HEK293 (cell line): ENCODE results near the gene IGSF23.

Source experiments
- GLIS1 ChIP-seq: fragments of 450-650 bp; formaldehyde crosslinking; IDR thresholded peaks from 2 replicates; pipeline ENCODE4 v1.5.1; 2016; ENCODE audit warnings: missing biosample characterization, missing genetic modification characterization
- KLF16 ChIP-seq: fragments of 450-650 bp; formaldehyde crosslinking; IDR thresholded peaks from 2 replicates; pipeline ENCODE4 v1.5.1; 2017; ENCODE audit warnings: missing biosample characterization, missing genetic modification characterization
- MZF1 ChIP-seq: fragments of 450-650 bp; formaldehyde crosslinking; IDR thresholded peaks from 2 replicates; pipeline ENCODE4 v1.5.1; 2017; ENCODE audit warnings: missing biosample characterization, missing genetic modification characterization, borderline replicate concordance
- OSR2 ChIP-seq: fragments of 450-650 bp; formaldehyde crosslinking; IDR thresholded peaks from 2 replicates; pipeline ENCODE4 v1.5.1; 2016; ENCODE audit warnings: missing biosample characterization, missing genetic modification characterization
- PRDM1 ChIP-seq: fragments of 450-650 bp; formaldehyde crosslinking; IDR thresholded peaks from 2 replicates; pipeline ENCODE4; 2016; ENCODE audit warnings: missing biosample characterization, missing genetic modification characterization
- SP2 ChIP-seq: fragments of 450-650 bp; formaldehyde crosslinking; IDR thresholded peaks from 2 replicates; pipeline ENCODE4 v1.5.1; 2016; ENCODE audit warnings: missing biosample characterization, missing genetic modification characterization
- ZBTB17 ChIP-seq: fragments of 450-650 bp; formaldehyde crosslinking; IDR thresholded peaks from 2 replicates; pipeline ENCODE4 v1.5.1; 2016; ENCODE audit warnings: missing biosample characterization, missing genetic modification characterization
- ZBTB49 ChIP-seq: fragments of 450-650 bp; formaldehyde crosslinking; IDR thresholded peaks from 2 replicates; pipeline ENCODE4 v1.5.1; 2016; ENCODE audit warnings: missing biosample characterization, missing genetic modification characterization, low read depth
- ZFP69B ChIP-seq: fragments of 450-650 bp; formaldehyde crosslinking; IDR thresholded peaks from 2 replicates; pipeline ENCODE4 v1.5.1; 2016; ENCODE audit warnings: missing biosample characterization, missing genetic modification characterization
- ZNF121 ChIP-seq: fragments of 450-650 bp; formaldehyde crosslinking; IDR thresholded peaks from 2 replicates; pipeline ENCODE4 v1.5.1; 2016; ENCODE audit warnings: missing biosample characterization, missing genetic modification characterization
- ZNF214 ChIP-seq: fragments of 450-650 bp; formaldehyde crosslinking; IDR thresholded peaks from 2 replicates; pipeline ENCODE4 v1.5.1; 2017; ENCODE audit warnings: missing biosample characterization, mild to moderate bottlenecking, missing genetic modification characterization, borderline replicate concordance
- ZNF223 ChIP-seq: fragments of 450-650 bp; formaldehyde crosslinking; IDR thresholded peaks from 2 replicates; pipeline ENCODE4 v1.5.1; 2016; ENCODE audit warnings: missing biosample characterization, missing genetic modification characterization
- ZNF239 ChIP-seq: fragments of 450-650 bp; formaldehyde crosslinking; IDR thresholded peaks from 2 replicates; pipeline ENCODE4 v1.5.1; 2016; ENCODE audit warnings: missing biosample characterization, missing genetic modification characterization
- ZNF530 ChIP-seq: fragments of 450-650 bp; formaldehyde crosslinking; IDR thresholded peaks from 2 replicates; pipeline ENCODE4 v1.5.1; 2016; ENCODE audit warnings: low read depth, missing biosample characterization, missing genetic modification characterization
- ZNF544 ChIP-seq: fragments of 450-650 bp; formaldehyde crosslinking; IDR thresholded peaks from 2 replicates; pipeline ENCODE4 v1.5.0; 2017; ENCODE audit warnings: missing biosample characterization, missing genetic modification characterization
- ZNF623 ChIP-seq: fragments of 450-650 bp; formaldehyde crosslinking; IDR thresholded peaks from 2 replicates; pipeline ENCODE4 v1.5.1; 2016; ENCODE audit warnings: missing biosample characterization, missing genetic modification characterization
- ZNF629 ChIP-seq: fragments of 450-650 bp; formaldehyde crosslinking; IDR thresholded peaks from 2 replicates; pipeline ENCODE4 v1.5.1; 2017; ENCODE audit warnings: missing biosample characterization, missing genetic modification characterization
- ZNF664 ChIP-seq: fragments of 450-650 bp; formaldehyde crosslinking; IDR thresholded peaks from 2 replicates; pipeline ENCODE4 v1.5.1; 2016; ENCODE audit warnings: missing biosample characterization, missing genetic modification characterization
- ZNF677 ChIP-seq: fragments of 450-650 bp; IDR thresholded peaks from 2 replicates; pipeline ENCODE4 v1.5.0; 2018; ENCODE audit warnings: missing biosample characterization, mild to moderate bottlenecking, missing genetic modification characterization, moderate library complexity
- ZNF830 ChIP-seq: fragments of 450-650 bp; IDR thresholded peaks from 2 replicates; pipeline ENCODE4 v1.5.0; 2018; ENCODE audit warnings: missing biosample characterization, missing genetic modification characterization, low read depth, mild to moderate bottlenecking, moderate library complexity
- ZXDB ChIP-seq: fragments of 450-650 bp; formaldehyde crosslinking; IDR thresholded peaks from 2 replicates; pipeline ENCODE4 v1.5.1; 2016; ENCODE audit warnings: missing biosample characterization, missing genetic modification characterization
- TF ChIP-seq, protein P1 (sequence below): fragments of 450-650 bp; formaldehyde crosslinking; IDR thresholded peaks from 2 replicates; pipeline ENCODE4 v1.5.1; 2016; ENCODE audit warnings: missing biosample characterization, missing genetic modification characterization
- TF ChIP-seq, protein P2 (sequence below): fragments of 450-650 bp; formaldehyde crosslinking; IDR thresholded peaks from 2 replicates; pipeline ENCODE4 v1.5.1; 2017; ENCODE audit warnings: missing biosample characterization, missing genetic modification characterization
- TF ChIP-seq, protein P3 (sequence below): fragments of 450-650 bp; formaldehyde crosslinking; IDR thresholded peaks from 2 replicates; pipeline ENCODE4 v1.5.1; 2016; ENCODE audit warnings: missing biosample characterization, missing genetic modification characterization
- TF ChIP-seq, protein P4 (sequence below): fragments of 450-650 bp; formaldehyde crosslinking; IDR thresholded peaks from 2 replicates; pipeline ENCODE4 v1.5.1; 2016; ENCODE audit warnings: missing biosample characterization, missing genetic modification characterization, low read depth

The IGSF23 gene

GRCh38 chr19:44677019-44677811, 63.9 kb downstream of the IGSF23 start (continued):
- TF ChIP-seq ZNF830 (tag by site-specific recombination) (no peak), ZNF121 (tag by site-specific recombination) (no peak), OSR2 (tag by site-specific recombination) (no peak), KLF16 (peak; percentile 36; the same call in 1 of the 2 replicates), SP2 (peak; percentile 44), ZFP69B (tag by site-specific recombination) (peak; percentile 23; the same call in 1 of the 2 replicates), ZNF223 (tag by site-specific recombination) (no peak), PRDM1 (tag by site-specific recombination) (peak; percentile 98), MZF1 (peak; percentile 59), ZNF530 (tag by site-specific recombination) (no peak), ZXDB (tag by site-specific recombination) (peak; percentile 60), ZNF664 (tag by site-specific recombination) (no peak), ZNF214 (tag by site-specific recombination) (no peak), ZNF544 (tag by site-specific recombination) (no peak), ZBTB49 (tag by site-specific recombination) (no peak), ZNF629 (tag by site-specific recombination) (peak; percentile 41; the same call in 1 of the 2 replicates), ZNF623 (tag by site-specific recombination) (0 out of 2 replicates have a peak, but pooled peaks have one; percentile 24), ZBTB17 (tag by site-specific recombination) (peak; percentile 71), ZNF239 (tag by site-specific recombination) (0 out of 2 replicates have a peak, but pooled peaks have one; percentile 4), ZNF677 (tag by site-specific recombination) (no peak), GLIS1 (peak; percentile 52)
- TF ChIP-seq, protein P1, sequence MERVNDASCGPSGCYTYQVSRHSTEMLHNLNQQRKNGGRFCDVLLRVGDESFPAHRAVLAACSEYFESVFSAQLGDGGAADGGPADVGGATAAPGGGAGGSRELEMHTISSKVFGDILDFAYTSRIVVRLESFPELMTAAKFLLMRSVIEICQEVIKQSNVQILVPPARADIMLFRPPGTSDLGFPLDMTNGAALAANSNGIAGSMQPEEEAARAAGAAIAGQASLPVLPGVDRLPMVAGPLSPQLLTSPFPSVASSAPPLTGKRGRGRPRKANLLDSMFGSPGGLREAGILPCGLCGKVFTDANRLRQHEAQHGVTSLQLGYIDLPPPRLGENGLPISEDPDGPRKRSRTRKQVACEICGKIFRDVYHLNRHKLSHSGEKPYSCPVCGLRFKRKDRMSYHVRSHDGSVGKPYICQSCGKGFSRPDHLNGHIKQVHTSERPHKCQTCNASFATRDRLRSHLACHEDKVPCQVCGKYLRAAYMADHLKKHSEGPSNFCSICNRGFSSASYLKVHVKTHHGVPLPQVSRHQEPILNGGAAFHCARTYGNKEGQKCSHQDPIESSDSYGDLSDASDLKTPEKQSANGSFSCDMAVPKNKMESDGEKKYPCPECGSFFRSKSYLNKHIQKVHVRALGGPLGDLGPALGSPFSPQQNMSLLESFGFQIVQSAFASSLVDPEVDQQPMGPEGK (tag by site-specific recombination): no peak
- TF ChIP-seq, protein P2, sequence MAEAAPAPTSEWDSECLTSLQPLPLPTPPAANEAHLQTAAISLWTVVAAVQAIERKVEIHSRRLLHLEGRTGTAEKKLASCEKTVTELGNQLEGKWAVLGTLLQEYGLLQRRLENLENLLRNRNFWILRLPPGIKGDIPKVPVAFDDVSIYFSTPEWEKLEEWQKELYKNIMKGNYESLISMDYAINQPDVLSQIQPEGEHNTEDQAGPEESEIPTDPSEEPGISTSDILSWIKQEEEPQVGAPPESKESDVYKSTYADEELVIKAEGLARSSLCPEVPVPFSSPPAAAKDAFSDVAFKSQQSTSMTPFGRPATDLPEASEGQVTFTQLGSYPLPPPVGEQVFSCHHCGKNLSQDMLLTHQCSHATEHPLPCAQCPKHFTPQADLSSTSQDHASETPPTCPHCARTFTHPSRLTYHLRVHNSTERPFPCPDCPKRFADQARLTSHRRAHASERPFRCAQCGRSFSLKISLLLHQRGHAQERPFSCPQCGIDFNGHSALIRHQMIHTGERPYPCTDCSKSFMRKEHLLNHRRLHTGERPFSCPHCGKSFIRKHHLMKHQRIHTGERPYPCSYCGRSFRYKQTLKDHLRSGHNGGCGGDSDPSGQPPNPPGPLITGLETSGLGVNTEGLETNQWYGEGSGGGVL (tag by site-specific recombination): 0 out of 2 replicates have a peak, but pooled peaks have one; percentile 22
- TF ChIP-seq, protein P3, sequence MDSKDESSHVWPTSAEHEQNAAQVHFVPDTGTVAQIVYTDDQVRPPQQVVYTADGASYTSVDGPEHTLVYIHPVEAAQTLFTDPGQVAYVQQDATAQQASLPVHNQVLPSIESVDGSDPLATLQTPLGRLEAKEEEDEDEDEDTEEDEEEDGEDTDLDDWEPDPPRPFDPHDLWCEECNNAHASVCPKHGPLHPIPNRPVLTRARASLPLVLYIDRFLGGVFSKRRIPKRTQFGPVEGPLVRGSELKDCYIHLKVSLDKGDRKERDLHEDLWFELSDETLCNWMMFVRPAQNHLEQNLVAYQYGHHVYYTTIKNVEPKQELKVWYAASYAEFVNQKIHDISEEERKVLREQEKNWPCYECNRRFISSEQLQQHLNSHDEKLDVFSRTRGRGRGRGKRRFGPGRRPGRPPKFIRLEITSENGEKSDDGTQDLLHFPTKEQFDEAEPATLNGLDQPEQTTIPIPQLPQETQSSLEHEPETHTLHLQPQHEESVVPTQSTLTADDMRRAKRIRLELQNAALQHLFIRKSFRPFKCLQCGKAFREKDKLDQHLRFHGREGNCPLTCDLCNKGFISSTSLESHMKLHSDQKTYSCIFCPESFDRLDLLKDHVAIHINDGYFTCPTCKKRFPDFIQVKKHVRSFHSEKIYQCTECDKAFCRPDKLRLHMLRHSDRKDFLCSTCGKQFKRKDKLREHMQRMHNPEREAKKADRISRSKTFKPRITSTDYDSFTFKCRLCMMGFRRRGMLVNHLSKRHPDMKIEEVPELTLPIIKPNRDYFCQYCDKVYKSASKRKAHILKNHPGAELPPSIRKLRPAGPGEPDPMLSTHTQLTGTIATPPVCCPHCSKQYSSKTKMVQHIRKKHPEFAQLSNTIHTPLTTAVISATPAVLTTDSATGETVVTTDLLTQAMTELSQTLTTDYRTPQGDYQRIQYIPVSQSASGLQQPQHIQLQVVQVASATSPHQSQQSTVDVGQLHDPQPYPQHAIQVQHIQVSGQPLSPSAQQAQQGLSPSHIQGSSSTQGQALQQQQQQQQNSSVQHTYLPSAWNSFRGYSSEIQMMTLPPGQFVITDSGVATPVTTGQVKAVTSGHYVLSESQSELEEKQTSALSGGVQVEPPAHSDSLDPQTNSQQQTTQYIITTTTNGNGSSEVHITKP: peak; percentile 96
- TF ChIP-seq, protein P4, sequence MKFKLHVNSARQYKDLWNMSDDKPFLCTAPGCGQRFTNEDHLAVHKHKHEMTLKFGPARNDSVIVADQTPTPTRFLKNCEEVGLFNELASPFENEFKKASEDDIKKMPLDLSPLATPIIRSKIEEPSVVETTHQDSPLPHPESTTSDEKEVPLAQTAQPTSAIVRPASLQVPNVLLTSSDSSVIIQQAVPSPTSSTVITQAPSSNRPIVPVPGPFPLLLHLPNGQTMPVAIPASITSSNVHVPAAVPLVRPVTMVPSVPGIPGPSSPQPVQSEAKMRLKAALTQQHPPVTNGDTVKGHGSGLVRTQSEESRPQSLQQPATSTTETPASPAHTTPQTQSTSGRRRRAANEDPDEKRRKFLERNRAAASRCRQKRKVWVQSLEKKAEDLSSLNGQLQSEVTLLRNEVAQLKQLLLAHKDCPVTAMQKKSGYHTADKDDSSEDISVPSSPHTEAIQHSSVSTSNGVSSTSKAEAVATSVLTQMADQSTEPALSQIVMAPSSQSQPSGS: peak; percentile 14; the same call in 1 of the 2 replicates
